Activated CD4-positive, alpha-beta T cell treated with anti-CD3 and anti-CD28 coated beads, Interleukin-2, amount 10 ng/mL, durations not matched to agents 24 days and 14 days (primary cell): ENCODE data around the gene SLC6A2. TPM values are rescaled to one million over a fixed set of nuclear protein-coding genes. Genes with fewer than 3 reads are reported as not detected.
"Not testable (repeated sequence)": the region's sequence is repeated elsewhere in the genome, so short reads cannot be mapped to it uniquely, and the experiment has no call there.

ENCODE experiments used
- DNase-seq: peaks from one replicate; pipeline ENCODE4 v3.0.0; 2022
- H3K27ac Mint-ChIP-seq: one replicate; pipeline ENCODE4 v1.8.0; 2022; ENCODE audit warnings: mild to moderate bottlenecking, mixed read lengths
- H3K27me3 Mint-ChIP-seq: one replicate; pipeline ENCODE4 v1.8.0; 2022; ENCODE audit warnings: mixed read lengths
- H3K36me3 Mint-ChIP-seq: one replicate; pipeline ENCODE4 v1.8.0; 2022; ENCODE audit warnings: low read depth, mild to moderate bottlenecking, mixed read lengths
- H3K4me1 Mint-ChIP-seq: one replicate; pipeline ENCODE4 v1.8.0; 2021; ENCODE audit warnings: mixed read lengths
- H3K4me3 Mint-ChIP-seq: one replicate; pipeline ENCODE4 v1.8.0; 2022; ENCODE audit warnings: mild to moderate bottlenecking, moderate library complexity, mixed read lengths
- H3K9me3 Mint-ChIP-seq: one replicate; pipeline ENCODE4 v1.8.0; 2021; ENCODE audit warnings: mixed read lengths
- intact Hi-C: fragments of 100-400 bp; cut with micrococcal nuclease; formaldehyde crosslinking; loops from one replicate; pipeline ENCODE4 v1.15.1; 2023
- total RNA-seq: library from RNA; stranded (reverse); gene quantifications from 2 replicates; pipeline ENCODE4 v1.2.3, GENCODE V29; 2022

SLC6A2 gene
- total RNA-seq = not detected in 2 replicates

DNA sequence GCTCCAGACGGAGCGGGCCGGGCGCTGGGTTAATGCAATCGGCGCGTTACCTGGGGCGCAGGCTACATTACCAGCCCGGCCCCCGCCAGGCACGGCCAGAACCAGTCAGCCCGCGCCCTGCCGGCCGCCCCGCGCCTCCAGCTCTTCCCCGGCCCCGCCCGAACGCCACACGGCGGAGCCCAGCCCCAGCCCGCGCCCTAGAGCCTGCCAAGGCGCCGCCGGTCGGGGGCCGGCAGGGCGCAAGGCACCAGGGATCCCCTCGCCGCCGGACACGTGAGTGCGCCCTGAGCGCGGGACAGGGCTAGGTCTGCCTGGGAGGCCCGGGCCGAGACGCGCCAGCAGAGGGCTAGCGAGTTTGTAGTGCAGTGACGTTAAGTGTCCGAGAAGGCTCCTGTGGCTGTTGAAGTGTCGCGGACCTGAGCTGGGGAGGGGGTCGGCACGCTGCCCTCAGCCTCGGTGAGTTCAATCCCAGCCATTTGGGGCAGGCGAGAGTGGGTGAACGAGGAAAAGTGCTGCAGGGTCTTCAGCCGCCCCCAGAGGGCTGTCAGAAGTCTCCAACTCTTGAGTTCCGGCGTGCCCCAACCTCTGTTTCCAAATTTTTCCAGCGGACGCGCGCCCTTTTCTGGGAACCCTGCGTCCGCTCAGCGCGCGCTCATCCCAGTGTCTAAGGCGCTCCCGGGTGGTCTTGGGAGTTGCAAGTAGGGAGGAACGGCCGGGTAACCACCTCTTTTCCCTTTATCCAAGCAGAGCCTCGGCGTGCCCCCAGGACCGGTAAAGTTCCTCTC is at the start of gene SLC6A2:
Gene SLC6A2 (plus strand): TSS at position 92 of the 785 bp plus-strand sequence. CDS start 707 bp downstream, outside the sequence.
- H3K27me3 Mint-ChIP-seq = peaks cover 10% of the 10 kb centered on the region
- H3K27ac Mint-ChIP-seq = no peak within 1 kb of the TSS
- DNase-seq = no peak
- no peak within 1 kb of the TSS for H3K4me3 Mint-ChIP-seq
- H3K36me3 Mint-ChIP-seq = no peaks in the 10 kb centered on the region
- intact Hi-C loops = no loop called here
- no peaks in the 10 kb centered on the region for H3K9me3 Mint-ChIP-seq
- H3K4me1 Mint-ChIP-seq = no peaks in the 10 kb centered on the region

DNA sequence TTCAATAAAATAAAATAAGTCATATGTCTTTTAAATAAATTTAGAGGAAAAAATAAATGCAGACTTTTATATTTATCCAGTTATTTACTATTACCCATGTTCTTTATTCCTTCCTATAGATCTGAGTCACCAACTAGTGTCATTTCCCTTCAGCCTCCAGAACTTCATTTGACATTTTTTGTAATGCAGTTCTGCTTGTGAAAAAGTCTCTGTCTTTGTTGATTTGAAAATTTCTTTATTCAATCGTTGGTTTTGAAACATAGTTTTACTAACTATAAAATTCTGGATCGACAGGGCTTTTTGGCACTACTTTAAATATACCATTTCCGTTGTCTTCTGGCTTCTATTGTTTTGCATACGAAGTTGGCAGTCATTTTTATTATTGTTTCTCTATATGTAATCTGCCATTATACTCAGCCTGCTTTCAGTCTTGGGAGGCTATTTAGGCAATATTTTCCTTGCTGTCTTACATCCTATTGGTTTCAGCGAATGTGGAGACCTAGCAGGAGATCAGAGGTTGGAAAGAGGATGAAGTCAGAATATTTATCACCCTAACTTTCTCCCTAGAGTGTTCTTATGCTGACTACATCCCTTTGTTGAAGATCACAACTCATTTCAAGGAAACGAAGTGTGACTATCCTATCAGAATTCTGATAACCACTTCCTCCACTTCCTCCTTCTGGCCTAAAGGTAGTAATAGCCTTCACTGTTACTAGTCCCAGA is 42.0 kb upstream of the SLC6A2 start:
- H3K27me3 Mint-ChIP-seq = peaks cover 3% of the 10 kb centered on the region
- no peak overlapping the region for H3K27ac Mint-ChIP-seq
- intact Hi-C loops = no loop called here
- peaks cover 4% of the 10 kb centered on the region for H3K9me3 Mint-ChIP-seq
- H3K4me3 Mint-ChIP-seq = no peak overlapping the region
- H3K36me3 Mint-ChIP-seq = no peaks in the 10 kb centered on the region
- DNase-seq = no peak
- H3K4me1 Mint-ChIP-seq = no peaks in the 10 kb centered on the region

DNA sequence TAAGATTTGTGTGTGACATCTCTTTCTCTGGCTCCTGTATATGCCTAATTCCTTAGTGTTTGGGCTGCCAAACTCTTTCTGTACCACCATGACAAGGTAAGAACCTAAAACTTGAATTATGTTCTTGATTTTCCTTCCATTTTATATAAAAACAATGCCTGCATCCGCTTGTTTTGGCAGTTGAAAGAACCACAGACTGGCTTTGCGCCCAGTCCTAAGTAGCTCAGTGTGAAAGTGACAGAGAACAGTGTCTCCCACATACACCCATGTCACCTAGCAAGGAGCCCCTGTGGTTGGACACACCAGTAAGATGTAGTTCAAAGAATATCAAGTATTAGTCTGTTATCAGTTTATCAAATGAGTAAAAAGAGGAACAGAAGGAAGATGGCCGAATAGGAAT is 40.7 kb upstream of the SLC6A2 start:
- peaks cover 4% of the 10 kb centered on the region for H3K9me3 Mint-ChIP-seq
- intact Hi-C loops = no loop called here
- no peak overlapping the region for H3K27ac Mint-ChIP-seq
- peaks cover 3% of the 10 kb centered on the region for H3K27me3 Mint-ChIP-seq
- no peak overlapping the region for H3K4me3 Mint-ChIP-seq
- DNase-seq = no peak
- no peaks in the 10 kb centered on the region for H3K4me1 Mint-ChIP-seq
- H3K36me3 Mint-ChIP-seq = no peaks in the 10 kb centered on the region

DNA sequence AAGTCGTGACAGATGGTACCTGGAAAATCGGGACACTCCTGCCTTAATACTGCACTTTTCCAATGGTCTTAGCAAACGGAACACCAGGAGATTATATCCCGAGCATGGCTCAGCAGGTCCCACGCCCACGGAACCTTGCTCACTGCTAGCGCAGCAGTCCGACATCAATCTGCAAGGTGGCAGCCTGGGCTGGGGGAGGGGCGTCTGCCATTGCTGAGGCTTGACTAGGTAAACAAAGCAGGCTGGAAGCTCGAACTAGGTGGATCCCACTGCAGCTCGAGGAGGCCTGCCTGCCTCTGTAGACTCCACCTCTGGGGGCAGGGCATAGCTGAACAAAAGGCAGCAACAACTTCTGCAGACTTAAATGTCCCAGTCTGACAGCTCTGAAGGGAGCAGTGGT is 40.1 kb upstream of the SLC6A2 start:
- H3K36me3 Mint-ChIP-seq, H3K4me1 Mint-ChIP-seq, H3K4me3 Mint-ChIP-seq, intact Hi-C loops, DNase-seq, H3K9me3 Mint-ChIP-seq, H3K27me3 Mint-ChIP-seq, H3K27ac Mint-ChIP-seq: not testable (repeated sequence)

DNA sequence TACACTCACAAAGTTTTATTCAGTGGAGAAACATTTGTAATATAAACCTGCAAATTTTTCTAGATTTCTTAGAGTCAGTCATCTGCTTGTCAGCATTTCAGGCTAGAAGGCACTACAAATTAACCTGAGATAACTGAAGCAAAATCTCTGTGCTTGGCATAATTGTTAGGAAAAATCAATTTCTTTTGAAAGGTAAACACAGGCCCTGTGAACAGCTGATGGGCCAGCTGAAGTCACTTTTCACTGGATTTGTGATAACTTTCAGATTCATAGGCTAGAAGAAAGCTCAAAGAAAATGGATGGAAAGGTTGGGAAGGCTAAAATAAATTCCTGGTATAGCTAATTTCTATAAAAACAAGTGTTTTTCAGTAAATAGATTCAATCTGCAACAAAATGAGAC is 34.0 kb upstream of the SLC6A2 start:
- Mint-ChIP-seq H3K4me1 (no peaks in the 10 kb centered on the region), H3K27ac (no peak overlapping the region), H3K36me3 (no peaks in the 10 kb centered on the region), H3K9me3 (peaks cover 3% of the 10 kb centered on the region), H3K27me3 (no peaks in the 10 kb centered on the region), H3K4me3 (no peak overlapping the region)
- intact Hi-C loops = no loop called here
- DNase-seq = no peak

DNA sequence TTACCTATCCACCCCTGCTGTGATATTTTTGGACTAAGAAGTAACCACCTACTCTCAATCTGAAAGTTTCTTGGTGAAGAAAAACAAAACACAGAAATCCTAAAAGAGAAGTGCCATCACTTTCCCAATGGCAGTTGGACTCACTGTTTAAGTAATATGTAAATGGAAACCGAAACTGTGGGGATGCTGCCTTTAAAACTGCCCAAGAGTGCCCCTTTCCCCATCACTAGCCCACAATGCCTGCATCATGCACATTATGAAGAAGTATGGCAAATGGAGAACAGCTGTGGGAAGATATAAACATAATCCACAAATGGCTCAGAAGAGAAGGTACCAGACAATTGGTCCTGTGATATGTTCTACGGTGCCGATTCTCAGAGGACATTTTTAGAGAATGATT is 33.5 kb upstream of the SLC6A2 start:
- H3K27me3 Mint-ChIP-seq = no peaks in the 10 kb centered on the region
- no peaks in the 10 kb centered on the region for H3K36me3 Mint-ChIP-seq
- intact Hi-C loops = no loop called here
- peaks cover 3% of the 10 kb centered on the region for H3K9me3 Mint-ChIP-seq
- DNase-seq = no peak
- no peaks in the 10 kb centered on the region for H3K4me1 Mint-ChIP-seq
- no peak overlapping the region for H3K4me3 Mint-ChIP-seq
- no peak overlapping the region for H3K27ac Mint-ChIP-seq

DNA sequence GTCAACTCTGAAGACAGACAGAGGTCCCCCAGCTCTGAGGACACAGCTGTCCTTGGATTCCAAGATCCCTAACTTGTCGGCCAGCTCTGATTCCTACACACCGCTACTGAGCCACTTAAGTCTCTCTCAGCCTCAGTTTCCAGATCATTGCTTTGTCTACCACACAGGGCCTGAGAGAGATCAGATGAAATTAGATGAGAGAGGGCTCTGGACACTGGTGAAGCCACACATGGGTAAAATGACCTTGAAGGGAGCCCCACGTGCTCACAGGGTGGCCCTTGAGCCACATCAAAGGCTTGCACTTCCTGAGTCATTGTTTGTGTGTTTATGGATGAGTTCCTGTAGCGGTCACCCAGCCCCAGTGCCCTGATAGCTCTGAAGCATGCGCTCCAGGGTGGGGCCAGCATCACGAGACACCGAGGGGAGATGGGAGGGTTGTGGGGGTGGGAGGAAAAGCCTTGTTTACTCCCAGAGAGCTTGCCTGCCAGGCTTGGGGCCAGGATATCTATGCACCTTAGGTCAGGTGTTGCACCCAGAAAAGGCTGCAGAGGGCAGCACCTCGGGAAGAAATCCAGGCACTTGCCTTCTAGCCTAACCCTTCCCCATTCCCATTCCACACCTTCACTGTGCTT is 32.7 kb upstream of the SLC6A2 start:
- H3K9me3 Mint-ChIP-seq = peaks cover 3% of the 10 kb centered on the region
- DNase-seq = no peak

DNA sequence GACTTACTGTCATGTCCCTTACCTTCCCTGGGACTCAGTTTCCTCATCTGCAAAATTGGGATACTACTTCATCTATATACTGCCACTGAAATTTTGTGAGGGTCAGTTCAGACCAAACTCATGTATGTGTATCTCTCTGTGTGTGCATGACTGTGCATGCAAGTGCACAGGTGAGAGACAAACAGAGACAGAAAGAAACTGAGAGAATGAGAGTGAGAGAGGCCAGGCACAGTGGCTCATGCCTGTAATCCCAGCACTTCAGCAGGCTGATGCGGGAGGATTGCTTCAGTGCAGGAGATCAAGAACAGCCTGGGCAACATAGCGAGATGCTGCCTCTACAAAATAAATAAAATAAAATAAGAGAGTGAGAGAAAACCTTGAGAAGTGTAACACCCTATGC is 32.1 kb upstream of the SLC6A2 start:
- Mint-ChIP-seq H3K4me3 (no peak overlapping the region), H3K27me3 (no peaks in the 10 kb centered on the region), H3K36me3 (no peaks in the 10 kb centered on the region), H3K27ac (no peak overlapping the region), H3K4me1 (no peaks in the 10 kb centered on the region), H3K9me3 (peaks cover 3% of the 10 kb centered on the region)
- DNase-seq = no peak
- intact Hi-C loops = no loop called here

More for the DNA sequence above, 32.7 kb upstream of the SLC6A2 start:
- Mint-ChIP-seq H3K36me3 (no peaks in the 10 kb centered on the region), H3K4me3 (no peak overlapping the region), H3K27ac (no peak overlapping the region), H3K27me3 (no peaks in the 10 kb centered on the region), H3K4me1 (no peaks in the 10 kb centered on the region)
- intact Hi-C loops = no loop called here

DNA sequence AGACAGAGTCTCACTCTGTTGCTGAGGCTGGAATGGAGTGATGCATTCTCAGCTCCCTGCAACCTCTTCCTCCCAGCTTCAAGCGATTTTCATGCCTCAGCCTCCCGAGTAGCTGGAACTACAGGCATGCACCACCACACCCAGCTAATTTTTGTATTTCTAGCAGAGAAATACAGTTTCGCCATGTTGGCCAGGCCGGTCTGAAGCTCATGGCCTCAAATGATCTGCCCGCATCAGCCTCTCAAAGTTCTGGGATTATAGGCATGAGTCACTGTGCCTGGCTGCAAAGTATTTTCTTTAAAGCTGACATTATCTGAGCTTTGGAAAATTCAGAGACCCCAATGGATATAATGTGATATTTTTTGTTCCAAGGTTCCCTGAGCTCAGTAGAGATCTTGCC is 31.1 kb upstream of the SLC6A2 start:
- H3K27ac Mint-ChIP-seq = no peak overlapping the region
- H3K27me3 Mint-ChIP-seq = no peaks in the 10 kb centered on the region
- no peak overlapping the region for H3K4me3 Mint-ChIP-seq
- no peaks in the 10 kb centered on the region for H3K4me1 Mint-ChIP-seq
- no peak for DNase-seq
- no peaks in the 10 kb centered on the region for H3K36me3 Mint-ChIP-seq
- peaks cover 3% of the 10 kb centered on the region for H3K9me3 Mint-ChIP-seq
- intact Hi-C loops = no loop called here

DNA sequence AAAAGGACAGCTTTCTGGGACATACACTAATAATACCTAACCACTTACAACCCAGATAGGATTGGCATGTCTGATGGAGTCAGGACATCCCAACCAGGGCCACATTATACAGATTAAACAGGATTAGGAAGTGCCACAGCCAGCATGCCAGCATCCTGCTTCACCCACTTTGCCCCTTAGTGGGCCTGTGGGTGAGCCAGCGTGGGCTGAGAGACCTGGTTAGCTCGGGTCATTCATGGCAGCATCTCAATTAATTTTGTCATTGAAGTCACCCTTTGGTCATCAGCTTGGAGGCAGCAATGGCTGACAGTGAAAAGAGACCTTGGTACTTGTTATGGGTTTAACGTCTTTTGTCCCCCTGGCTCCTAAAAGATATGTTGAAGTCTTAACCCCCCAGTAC is 29.9 kb upstream of the SLC6A2 start:
- no peak for DNase-seq
- no peaks in the 10 kb centered on the region for H3K27me3 Mint-ChIP-seq
- no peak overlapping the region for H3K4me3 Mint-ChIP-seq
- no peaks in the 10 kb centered on the region for H3K4me1 Mint-ChIP-seq
- no peaks in the 10 kb centered on the region for H3K36me3 Mint-ChIP-seq
- H3K9me3 Mint-ChIP-seq = peaks cover 3% of the 10 kb centered on the region
- intact Hi-C loops = no loop called here
- no peak overlapping the region for H3K27ac Mint-ChIP-seq

DNA sequence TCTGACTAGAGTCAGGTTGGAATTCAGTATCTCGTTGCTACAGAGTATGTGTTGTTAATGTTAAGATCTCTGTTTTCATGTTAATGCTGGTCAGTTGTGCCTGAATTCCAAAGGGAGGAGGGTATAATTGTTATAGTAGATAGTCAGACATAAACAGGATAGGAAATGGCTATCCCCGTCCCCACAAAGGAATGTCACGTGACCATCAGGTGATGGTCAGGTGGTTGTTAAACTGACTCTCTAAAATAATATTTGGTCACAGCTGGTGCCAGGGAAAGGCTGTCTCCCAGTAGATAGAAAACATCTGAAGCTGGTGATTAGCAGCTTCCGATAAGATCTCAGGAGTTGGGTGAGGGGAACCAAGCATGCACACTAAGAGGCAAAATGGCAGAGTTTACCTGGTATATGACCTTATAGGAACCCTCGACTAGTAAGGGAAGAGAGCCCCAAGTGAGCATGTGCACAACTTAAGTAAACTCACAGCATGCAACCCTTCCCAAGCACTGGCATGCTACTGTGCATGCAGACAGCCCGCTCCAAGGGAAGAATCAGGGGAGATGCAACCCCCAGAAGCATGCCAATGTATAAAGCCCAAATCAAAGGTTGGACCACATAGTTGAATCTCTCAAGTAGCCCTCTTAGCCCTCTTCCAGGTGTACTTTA is 27.4 kb upstream of the SLC6A2 start:
- intact Hi-C loops = no loop called here
- Mint-ChIP-seq H3K4me3 (no peak overlapping the region), H3K27ac (no peak overlapping the region), H3K36me3 (no peaks in the 10 kb centered on the region), H3K4me1 (no peaks in the 10 kb centered on the region), H3K9me3 (peaks cover 3% of the 10 kb centered on the region), H3K27me3 (no peaks in the 10 kb centered on the region)
- no peak for DNase-seq

DNA sequence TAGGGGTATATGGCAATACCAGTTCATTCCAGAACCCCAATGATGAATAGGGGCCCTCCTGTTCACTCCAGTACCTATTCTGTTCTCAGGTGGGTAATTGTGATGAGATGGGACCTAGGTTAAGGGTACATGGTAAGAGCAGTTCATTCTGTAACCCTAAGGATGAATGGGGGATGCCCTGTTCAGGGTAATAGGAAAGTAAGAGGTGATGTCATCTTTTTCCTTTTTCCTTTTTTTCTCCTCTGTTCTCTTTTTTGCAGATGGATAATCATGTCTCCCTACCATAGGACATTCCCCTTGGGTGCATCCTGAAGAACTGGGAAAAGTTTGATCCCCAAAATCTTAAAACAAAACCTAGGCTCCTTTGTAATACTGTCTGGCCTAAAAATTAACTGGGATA is 25.0 kb upstream of the SLC6A2 start:
- no peak for DNase-seq
- H3K4me3 Mint-ChIP-seq = no peak overlapping the region
- no peaks in the 10 kb centered on the region for H3K27me3 Mint-ChIP-seq
- H3K9me3 Mint-ChIP-seq = no peaks in the 10 kb centered on the region
- intact Hi-C loops = no loop called here
- no peaks in the 10 kb centered on the region for H3K36me3 Mint-ChIP-seq
- no peak overlapping the region for H3K27ac Mint-ChIP-seq
- H3K4me1 Mint-ChIP-seq = no peaks in the 10 kb centered on the region

DNA sequence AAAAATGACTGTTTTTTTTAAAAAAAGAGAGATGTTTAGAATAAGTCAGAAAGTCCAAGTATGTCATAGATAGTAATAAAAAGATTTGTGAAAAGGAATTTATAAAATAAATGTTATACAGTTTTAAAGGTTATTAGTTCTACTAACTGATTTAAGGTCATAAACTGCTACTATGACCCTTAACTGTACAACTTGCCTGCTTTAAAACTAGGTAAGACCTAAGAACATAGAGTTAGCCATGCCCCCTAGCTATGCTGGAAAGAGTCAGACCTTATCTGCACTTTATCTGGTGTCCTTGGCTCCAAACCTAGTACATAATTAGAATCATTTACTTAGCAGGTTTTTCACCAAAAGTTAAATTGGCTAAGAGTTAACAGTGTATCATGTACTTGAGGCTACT is 23.5 kb upstream of the SLC6A2 start:
- intact Hi-C loops = no loop called here
- no peak overlapping the region for H3K4me3 Mint-ChIP-seq
- H3K9me3 Mint-ChIP-seq = no peaks in the 10 kb centered on the region
- no peak for DNase-seq
- H3K4me1 Mint-ChIP-seq = no peaks in the 10 kb centered on the region
- H3K36me3 Mint-ChIP-seq = no peaks in the 10 kb centered on the region
- no peaks in the 10 kb centered on the region for H3K27me3 Mint-ChIP-seq
- H3K27ac Mint-ChIP-seq = no peak overlapping the region

DNA sequence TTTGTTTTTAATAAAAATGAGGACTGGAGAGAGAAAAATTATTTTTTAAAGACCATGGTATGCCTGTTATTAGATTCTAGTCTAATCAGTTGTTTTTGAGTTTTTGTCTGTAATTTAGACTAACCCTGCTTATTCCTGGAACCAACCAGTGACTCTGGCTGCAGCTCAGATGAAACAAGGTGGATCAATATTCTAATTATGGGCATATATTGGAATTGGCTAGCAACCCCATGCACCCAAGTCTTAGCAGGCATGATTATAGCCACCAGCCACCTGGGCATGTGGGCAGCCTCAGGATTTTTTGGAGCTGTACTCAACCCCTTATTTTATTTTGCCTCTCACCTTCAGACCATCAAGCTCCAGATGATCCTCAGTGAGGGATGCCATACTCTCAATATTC is 21.6 kb upstream of the SLC6A2 start:
- no peaks in the 10 kb centered on the region for H3K4me1 Mint-ChIP-seq
- no peaks in the 10 kb centered on the region for H3K9me3 Mint-ChIP-seq
- intact Hi-C loops = no loop called here

More for the DNA sequence above, 21.6 kb upstream of the SLC6A2 start:
- H3K27ac Mint-ChIP-seq = no peak overlapping the region
- no peaks in the 10 kb centered on the region for H3K36me3 Mint-ChIP-seq
- H3K27me3 Mint-ChIP-seq = no peaks in the 10 kb centered on the region
- H3K4me3 Mint-ChIP-seq = no peak overlapping the region
- no peak for DNase-seq
